ENCODE results near the gene CKM. TPM values are rescaled to one million over a fixed set of nuclear protein-coding genes. Genes with fewer than 3 reads are reported as not detected.

CKM gene
- total RNA-seq, 1 donor, result not detected

DNA sequence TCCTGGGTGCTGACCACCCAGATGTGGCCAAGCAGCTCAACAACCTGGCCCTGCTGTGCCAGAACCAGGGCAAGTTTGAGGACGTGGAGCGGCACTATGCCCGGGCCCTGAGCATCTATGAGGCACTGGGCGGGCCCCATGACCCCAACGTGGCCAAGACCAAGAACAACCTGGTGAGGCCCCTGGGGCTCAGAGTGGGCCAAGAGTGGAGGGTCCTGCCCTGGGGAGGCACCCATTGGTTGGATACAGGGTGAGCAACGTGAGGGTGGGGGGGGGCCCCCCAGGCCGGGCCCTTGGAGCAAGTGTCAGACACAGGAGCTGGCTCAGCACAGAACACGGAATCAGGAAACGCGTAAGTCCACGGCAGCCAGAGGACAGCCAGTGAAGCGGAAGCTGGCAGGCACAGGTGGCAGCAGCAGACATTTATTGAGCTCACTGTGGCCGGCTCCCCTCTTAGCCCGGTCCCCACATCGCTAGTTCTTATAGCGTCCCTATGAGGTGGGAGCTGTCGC, 26.8 kb upstream of the CKM start:
- no peak for DNase-seq (ENCODE audit: low read depth)
- TF ChIP-seq, protein P1, sequence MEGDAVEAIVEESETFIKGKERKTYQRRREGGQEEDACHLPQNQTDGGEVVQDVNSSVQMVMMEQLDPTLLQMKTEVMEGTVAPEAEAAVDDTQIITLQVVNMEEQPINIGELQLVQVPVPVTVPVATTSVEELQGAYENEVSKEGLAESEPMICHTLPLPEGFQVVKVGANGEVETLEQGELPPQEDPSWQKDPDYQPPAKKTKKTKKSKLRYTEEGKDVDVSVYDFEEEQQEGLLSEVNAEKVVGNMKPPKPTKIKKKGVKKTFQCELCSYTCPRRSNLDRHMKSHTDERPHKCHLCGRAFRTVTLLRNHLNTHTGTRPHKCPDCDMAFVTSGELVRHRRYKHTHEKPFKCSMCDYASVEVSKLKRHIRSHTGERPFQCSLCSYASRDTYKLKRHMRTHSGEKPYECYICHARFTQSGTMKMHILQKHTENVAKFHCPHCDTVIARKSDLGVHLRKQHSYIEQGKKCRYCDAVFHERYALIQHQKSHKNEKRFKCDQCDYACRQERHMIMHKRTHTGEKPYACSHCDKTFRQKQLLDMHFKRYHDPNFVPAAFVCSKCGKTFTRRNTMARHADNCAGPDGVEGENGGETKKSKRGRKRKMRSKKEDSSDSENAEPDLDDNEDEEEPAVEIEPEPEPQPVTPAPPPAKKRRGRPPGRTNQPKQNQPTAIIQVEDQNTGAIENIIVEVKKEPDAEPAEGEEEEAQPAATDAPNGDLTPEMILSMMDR (IDR thresholded peaks at IDR 0.05; ENCODE audit: insufficient read depth, low read length), result no peak
- no peak overlapping the region for H3K4me3 ChIP-seq (ENCODE audit: low read depth, low read length)

DNA sequence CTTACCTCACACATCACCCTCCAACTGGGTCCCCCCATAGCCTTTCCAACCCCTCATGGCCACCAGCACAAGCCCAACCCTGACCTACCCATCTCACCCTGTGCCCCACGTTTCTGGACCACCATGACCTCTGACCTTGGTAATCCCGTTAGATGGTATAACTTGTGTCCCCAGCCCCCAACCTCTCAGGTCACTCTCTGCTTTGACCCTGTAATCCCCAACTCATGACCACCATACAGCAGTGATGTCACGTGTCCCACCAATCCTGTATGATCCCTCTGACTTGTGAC, 26.4 kb upstream of the CKM start:
- DNase-seq (ENCODE audit: low read depth), result no peak
- TF ChIP-seq, protein P1 (IDR thresholded peaks at IDR 0.05; ENCODE audit: insufficient read depth, low read length), result no peak
- H3K4me3 ChIP-seq (ENCODE audit: low read depth, low read length), result no peak overlapping the region

DNA sequence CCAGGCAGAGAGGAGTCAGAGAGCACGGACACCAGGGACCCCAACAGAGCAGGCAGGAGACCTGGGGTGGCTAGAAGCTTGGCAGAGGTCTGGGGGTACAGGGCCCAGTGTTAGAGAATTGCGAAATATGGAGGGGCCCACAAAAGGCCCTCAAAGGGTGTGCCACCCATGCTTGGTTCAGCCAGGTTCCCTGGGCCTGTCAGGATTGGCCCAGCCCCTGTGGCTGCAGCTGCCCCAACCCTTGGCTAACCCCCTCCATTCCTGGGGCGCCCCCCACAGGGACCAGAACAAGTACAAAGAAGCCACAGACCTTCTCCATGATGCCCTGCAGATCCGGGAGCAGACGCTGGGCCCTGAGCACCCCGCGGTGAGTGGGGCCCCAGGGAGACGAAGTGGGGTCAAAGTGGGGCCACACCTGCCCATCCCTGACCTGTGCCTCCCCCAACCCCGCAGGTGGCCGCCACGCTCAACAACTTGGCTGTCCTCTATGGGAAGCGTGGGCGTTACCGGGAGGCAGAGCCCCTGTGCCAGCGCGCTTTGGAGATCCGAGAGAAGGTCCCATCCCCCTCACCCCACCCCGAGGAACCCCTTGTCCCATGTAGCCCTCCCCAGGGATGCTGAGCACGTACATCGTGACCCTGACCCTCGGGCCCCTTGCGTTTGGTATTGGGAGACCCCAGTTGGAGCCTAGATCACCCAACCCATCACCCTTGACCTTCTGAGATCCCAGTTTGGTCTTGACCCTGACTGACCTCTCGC, 25.9 kb upstream of the CKM start:
- no peak for DNase-seq (ENCODE audit: low read depth)
- no peak overlapping the region for H3K4me3 ChIP-seq (ENCODE audit: low read depth, low read length)
- TF ChIP-seq, protein P1 (IDR thresholded peaks at IDR 0.05; ENCODE audit: insufficient read depth, low read length), result no peak

DNA sequence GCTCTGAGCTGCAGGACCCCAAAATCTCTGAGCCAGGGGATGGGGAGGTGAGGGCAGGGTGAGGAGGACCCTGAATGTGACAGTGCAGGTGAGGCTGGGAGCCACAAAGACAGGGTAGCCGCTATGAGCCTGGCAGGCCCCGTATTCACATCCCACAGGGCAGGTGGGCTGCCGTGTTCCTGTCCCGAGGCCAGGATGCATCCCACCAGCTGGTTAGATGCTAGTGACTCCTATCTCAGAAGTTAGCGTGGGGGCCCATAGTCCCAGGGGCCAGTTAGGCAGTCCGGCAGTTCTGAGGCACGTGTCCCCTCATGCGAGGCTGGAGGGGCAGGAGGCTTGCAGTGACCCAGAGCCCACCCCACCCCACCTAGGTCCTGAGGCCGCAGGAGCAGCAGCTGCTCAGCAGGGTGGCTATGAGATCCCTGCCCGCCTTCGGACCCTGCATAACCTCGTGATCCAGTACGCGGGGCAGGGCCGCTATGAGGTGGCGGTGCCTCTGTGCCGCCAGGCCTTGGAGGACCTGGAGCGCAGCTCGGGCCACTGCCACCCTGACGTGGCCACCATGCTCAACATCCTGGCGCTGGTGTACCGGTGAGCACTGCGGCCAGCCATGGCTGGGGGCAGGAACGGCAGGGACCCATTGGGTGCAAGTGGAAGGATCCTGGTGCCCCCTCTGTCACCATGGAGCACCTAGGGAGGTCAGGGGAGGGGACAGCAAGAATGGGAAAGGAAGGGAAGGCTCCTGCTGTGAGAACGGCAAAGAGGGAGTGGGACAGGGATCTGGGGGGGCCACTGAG, 25.1 kb upstream of the CKM start:
- DNase-seq (ENCODE audit: low read depth), result no peak
- TF ChIP-seq, protein P1 (IDR thresholded peaks at IDR 0.05; ENCODE audit: insufficient read depth, low read length), result no peak
- no peak overlapping the region for H3K4me3 ChIP-seq (ENCODE audit: low read depth, low read length)

DNA sequence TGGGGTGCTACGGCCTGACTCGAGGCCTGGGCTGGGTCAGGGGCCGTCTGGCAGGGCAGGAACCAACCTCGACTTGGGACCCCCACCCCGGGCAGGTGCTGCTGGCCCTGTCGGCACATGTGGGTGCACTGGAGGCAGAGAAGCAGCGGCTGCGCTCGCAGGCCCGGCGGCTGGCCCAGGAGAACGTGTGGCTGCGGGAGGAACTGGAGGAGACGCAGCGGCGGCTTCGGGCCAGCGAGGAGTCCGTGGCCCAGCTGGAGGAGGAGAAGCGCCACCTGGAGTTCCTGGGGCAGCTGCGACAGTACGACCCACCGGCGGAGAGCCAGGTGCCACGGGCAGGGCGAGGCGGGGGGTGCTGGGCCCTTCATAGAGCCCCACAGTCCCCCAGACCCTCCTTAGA, 23.8 kb upstream of the CKM start:
- no peak overlapping the region for H3K4me3 ChIP-seq (ENCODE audit: low read depth, low read length)
- TF ChIP-seq, protein P1 (IDR thresholded peaks at IDR 0.05; ENCODE audit: insufficient read depth, low read length), result no peak
- no peak for DNase-seq (ENCODE audit: low read depth)

DNA sequence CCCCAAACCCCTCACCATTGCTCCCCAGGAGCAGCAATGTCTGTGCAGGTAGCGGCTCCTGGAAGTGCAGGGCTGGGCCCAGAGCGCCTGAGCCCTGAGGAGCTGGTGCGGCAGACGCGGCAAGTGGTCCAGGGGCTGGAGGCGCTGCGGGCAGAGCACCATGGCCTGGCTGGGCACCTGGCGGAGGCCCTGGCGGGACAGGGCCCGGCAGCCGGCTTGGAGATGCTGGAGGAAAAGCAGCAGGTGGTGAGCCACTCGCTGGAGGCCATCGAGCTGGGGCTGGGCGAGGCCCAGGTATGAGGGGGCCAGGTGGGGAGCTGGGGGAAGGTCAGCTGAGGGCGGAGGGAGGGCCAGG, 22.8 kb upstream of the CKM start:
- no peak overlapping the region for H3K4me3 ChIP-seq (ENCODE audit: low read depth, low read length)
- TF ChIP-seq, protein P1 (IDR thresholded peaks at IDR 0.05; ENCODE audit: insufficient read depth, low read length), result no peak
- DNase-seq (ENCODE audit: low read depth), result no peak

Data from fibroblast of the aortic adventitia (primary cell).